Measurements from ENCODE around the gene OR4K13.

The OR4K13 gene, protein sequence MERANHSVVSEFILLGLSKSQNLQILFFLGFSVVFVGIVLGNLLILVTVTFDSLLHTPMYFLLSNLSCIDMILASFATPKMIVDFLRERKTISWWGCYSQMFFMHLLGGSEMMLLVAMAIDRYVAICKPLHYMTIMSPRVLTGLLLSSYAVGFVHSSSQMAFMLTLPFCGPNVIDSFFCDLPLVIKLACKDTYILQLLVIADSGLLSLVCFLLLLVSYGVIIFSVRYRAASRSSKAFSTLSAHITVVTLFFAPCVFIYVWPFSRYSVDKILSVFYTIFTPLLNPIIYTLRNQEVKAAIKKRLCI

GRCh38 chr14:20035938-20036337, at the start of gene OR4K13:
OR4K13 (minus strand) TSS chr14:20036038; CDS start chr14:20034758, 1,280 bp downstream.
- no peak for FAIRE-seq

GRCh38 chr14:20059745-20060144, 23.9 kb upstream of the OR4K13 start, which contains the start of gene OR4L1:
OR4L1 (plus strand) TSS chr14:20060045; CDS start chr14:20060045, 0 bp downstream.
- FAIRE-seq, result no peak

DNA sequence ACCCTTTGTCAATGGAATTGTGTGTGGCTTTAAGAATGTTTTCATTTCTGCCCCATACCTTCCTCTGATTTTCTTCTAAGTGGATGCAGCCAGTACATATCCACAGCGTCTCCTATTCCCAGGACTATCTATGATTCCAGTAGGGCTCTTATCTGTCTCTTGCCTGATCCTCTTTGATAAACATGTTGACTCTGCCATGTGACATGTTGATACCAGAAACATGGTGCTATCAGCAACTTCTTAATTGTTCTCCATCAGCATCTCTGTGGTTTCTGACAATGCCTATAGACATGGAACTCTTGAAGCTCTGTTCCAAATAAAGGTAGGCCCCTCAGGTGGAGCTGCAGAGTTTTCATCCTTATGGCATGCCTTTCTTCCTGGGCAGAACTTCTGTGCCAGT, 12.4 kb upstream of the OR4K13 start:
- no peak for FAIRE-seq

GRCh38 chr14:20044243-20044642, 8.4 kb upstream of the OR4K13 start:
- FAIRE-seq, result no peak

DNA sequence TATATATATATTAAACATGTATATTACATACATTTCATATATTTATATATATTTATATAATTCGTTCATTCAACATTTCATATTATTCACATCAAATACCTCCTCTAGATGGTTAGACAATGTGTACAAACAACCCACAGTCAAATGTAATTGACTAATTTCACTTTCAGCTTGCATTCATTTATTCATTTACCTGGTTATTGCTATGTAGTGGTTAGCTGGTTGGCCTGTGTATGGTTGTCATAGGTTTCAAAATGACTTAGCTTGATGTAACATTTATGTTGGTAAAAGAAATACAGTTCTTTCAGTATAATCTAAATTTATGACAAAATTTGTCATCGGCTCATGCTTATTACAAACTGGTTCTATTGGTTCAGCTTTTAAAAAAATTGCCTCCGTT, 389 bp downstream of the OR4K13 start:
- no peak for FAIRE-seq

DNA sequence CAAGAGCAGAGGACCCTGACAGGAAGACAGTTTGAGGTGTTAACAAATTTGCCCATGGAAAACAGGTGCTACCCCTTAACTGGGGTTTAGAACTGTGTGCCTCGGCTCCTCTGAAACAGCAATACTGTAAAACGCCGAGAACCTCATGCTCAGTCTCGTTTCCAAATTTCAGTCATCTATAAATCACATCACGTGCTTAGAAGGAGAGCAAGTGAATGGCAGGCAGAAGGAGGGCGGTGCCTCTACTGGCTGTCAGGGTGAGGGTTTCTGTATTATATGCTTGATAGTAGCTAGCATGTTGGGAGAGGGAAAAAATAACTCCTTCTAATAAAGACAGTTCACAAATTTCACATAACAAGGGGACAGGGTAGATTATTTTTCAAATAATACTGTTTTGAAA, 4.8 kb downstream of the OR4K13 start:
- FAIRE-seq, result no peak

GRCh38 chr14:20019257-20019865, 16.5 kb downstream of the OR4K13 start, which contains the start of gene OR4K14:
OR4K14 (minus strand) TSS chr14:20019307; CDS start chr14:20015193, 4,114 bp downstream.
- FAIRE-seq, result no peak

GRCh38 chr14:20008156-20008555, 27.7 kb downstream of the OR4K13 start:
- FAIRE-seq, result no peak

- no peak for FAIRE-seq
Observed at GRCh38 chr14:20002319-20002718, 33.5 kb downstream of the OR4K13 start.

DNA sequence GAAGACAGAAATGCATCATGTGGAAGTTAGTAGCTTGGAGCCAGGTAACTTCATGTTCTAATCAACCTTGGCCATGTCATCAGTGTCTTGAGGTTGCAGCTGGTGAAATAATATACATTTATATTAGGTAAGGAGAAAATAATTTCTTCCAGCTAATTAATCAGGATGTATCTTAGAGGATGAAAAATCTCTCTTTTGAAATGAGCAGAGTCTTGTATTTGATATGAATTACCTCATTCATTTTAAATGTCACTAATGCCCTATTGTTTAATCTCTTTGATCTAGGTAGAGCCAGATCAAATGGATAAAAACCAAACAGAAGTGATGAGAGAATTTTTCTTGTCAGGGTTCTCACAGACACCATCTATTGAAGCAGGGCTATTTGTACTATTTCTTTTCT, 34.0 kb downstream of the OR4K13 start, which contains the start of gene OR4Q2:
Gene OR4Q2 (plus strand): TSS at position 301 of the 400 bp plus-strand sequence.
- no peak for FAIRE-seq

DNA sequence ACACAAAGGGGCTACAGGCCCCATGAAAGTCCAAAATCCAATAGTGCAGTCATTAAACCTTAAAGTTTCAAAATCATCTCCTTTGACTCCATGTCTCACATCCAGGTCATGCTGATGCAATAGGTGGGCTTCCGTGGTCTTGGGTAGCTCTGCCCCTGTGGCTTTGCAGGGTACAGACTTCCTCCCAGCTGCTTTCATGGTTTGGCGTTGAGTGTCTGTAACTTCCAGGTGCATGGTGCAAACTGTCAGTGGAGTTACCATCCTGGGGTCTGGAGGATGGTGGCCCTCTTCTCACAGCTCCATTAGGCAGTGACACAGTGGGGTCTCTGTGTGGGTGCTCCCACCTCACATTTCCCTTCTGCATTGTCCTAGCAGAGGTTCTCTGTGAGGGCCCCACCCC, 42.4 kb downstream of the OR4K13 start:
- no peak for FAIRE-seq
